ENCODE measurements around the gene STYXL1.
"Not testable (repeated sequence)": the region's sequence is repeated elsewhere in the genome, so short reads cannot be mapped to it uniquely, and the experiment has no call there.

DNA sequence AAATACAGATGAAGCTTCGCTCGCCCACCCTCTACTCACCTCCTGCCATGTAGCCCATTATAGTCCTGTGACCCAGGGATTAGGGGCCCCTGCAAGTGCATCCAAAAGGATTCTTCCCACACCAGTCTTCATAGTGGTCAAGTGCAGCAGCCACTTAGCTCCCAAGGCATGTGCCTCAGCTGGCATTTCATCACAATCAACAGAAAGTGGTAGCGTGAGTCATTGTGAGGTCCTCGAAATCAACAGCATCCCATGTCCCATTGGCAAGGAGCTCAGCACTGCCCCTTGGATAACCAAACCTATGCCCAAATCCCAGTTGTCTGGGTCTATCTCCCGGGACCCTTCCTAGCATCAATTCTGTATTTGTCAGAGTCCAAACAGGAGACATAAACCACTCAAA lies 45.7 kb upstream of the STYXL1 start:
- not testable (repeated sequence) for TF ChIP-seq POLR2A (IDR thresholded peaks at IDR 0.05; ENCODE audit: low read depth, low read length); POLR2AphosphoS5 (IDR thresholded peaks at IDR 0.05; ENCODE audit: low read depth, low read length); TAF1 (IDR thresholded peaks at IDR 0.05; ENCODE audit: borderline replicate concordance, low read depth, low read length)

Measured in GM12892 (cell line).